ENCODE measurements around the gene GSG1. TPM values are rescaled to one million over a fixed set of nuclear protein-coding genes. Genes with fewer than 3 reads are reported as not detected.
"Not testable (repeated sequence)": the region's sequence is repeated elsewhere in the genome, so short reads cannot be mapped to it uniquely, and the experiment has no call there.

GSG1 gene
- total RNA-seq, 6 experiments from 2014 or later: 0.48 to 1.0 (median 0.75) TPM

GRCh38 chr12:13038491-13039161 lies 64.8 kb downstream of the GSG1 start:
- H3K4me1 Mint-ChIP-seq (ENCODE audit: low read depth): peaks cover 18% of the 10 kb centered on the region
- no peaks in the 10 kb centered on the region for H3K36me3 Mint-ChIP-seq (ENCODE audit: low read depth)
- no peaks in the 10 kb centered on the region for H3K27me3 Mint-ChIP-seq (ENCODE audit: insufficient read depth)
- DNase-seq: peak; percentile 78
- no peak overlapping the region; the same call in 1 of the 2 replicates for H3K4me3 Mint-ChIP-seq
- no peak for TF ChIP-seq CTCF (IDR thresholded peaks at IDR 0.05)
- H3K27ac Mint-ChIP-seq: peak overlapping the region; percentile 40; the same call in 1 of the 2 replicates
- no peaks in the 10 kb centered on the region for H3K9me3 Mint-ChIP-seq

- no peaks in the 10 kb centered on the region for H3K36me3 Mint-ChIP-seq (ENCODE audit: low read depth)
- no peak for DNase-seq
- H3K27me3 Mint-ChIP-seq (ENCODE audit: insufficient read depth): no peaks in the 10 kb centered on the region
- H3K27ac Mint-ChIP-seq: no peak overlapping the region
- H3K9me3 Mint-ChIP-seq: no peaks in the 10 kb centered on the region
- no peak for TF ChIP-seq CTCF (IDR thresholded peaks at IDR 0.05)
- H3K4me3 Mint-ChIP-seq: no peak overlapping the region
- peaks cover 18% of the 10 kb centered on the region for H3K4me1 Mint-ChIP-seq (ENCODE audit: low read depth)
Measured at GRCh38 chr12:13036881-13037280, 66.6 kb downstream of the GSG1 start.

- DNase-seq; H3K36me3 Mint-ChIP-seq (ENCODE audit: low read depth); H3K27ac Mint-ChIP-seq; H3K27me3 Mint-ChIP-seq (ENCODE audit: insufficient read depth); H3K4me3 Mint-ChIP-seq; H3K9me3 Mint-ChIP-seq: not testable (repeated sequence)
- peaks cover 18% of the 10 kb centered on the region for H3K4me1 Mint-ChIP-seq (ENCODE audit: low read depth)
Measured at GRCh38 chr12:13035335-13035734, 68.1 kb downstream of the GSG1 start.

Other genes with a start within 250 kb of the GSG1 start
- 100 to 1,000 TPM; 206 to 371 (median 280) TPM for gene GPRC5A, start 212.1 kb downstream of the GSG1 start, total RNA-seq (2021; fragmentation: NEBNext Ultra II Directional; extraction: Animal tissue kit (Norgen Biotek cat#: 25700))
- not detected for gene GPRC5D, start 151.5 kb downstream of the GSG1 start, total RNA-seq (2021; fragmentation: NEBNext Ultra II Directional; extraction: Animal tissue kit (Norgen Biotek cat#: 25700))
- 100 to 1,000 TPM in 1 of 6 experiments, 10 to 100 TPM in 5; 65.0 to 100 (median 70.8) TPM for gene HEBP1, start 103.4 kb downstream of the GSG1 start, total RNA-seq (2021; fragmentation: NEBNext Ultra II Directional; extraction: Animal tissue kit (Norgen Biotek cat#: 25700))
- gene FAM234B, start 59.3 kb downstream of the GSG1 start, total RNA-seq (2021; fragmentation: NEBNext Ultra II Directional; extraction: Animal tissue kit (Norgen Biotek cat#: 25700)): 1 to 10 TPM; 3.0 to 4.6 (median 3.7) TPM
- 100 to 1,000 TPM; 217 to 417 (median 356) TPM for gene EMP1, start 93.1 kb upstream of the GSG1 start, total RNA-seq (2021; fragmentation: NEBNext Ultra II Directional; extraction: Animal tissue kit (Norgen Biotek cat#: 25700))

All from HFFc6 (cell line).